Measurements from ENCODE around the gene AFF4.

The AFF4 gene

DNA sequence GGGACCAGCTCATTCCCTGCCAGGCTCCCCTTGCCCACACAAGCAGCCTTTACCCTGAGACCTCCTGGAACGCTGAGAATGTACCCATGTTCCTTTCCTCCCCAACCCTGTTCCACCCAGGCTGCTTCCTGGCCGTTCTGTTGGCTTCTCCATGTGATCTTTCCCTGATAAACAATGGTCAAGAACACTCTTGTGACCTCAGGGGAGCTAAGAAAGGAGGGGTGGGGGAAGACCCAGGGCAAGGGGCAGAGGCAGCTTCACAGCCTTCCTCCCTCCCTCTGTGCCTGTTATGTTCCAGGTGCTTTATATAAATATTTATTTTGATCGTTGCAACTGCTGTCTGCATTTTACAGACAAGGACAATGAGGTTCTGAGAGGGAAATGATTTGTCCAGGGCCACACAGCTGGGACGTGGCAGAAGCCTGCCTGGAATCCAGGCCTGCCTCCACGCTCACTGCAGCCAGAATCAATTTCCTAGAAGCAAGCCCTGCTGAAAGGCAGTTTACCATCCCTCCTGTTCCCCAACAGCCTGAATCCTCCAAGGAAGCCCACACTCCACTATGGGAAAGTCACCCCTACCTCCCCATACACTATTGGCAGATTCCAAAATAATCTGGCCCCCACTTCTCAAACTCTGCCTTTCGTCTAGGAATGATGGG is 136.9 kb downstream of the AFF4 start:
- TF ChIP-seq, protein P1, sequence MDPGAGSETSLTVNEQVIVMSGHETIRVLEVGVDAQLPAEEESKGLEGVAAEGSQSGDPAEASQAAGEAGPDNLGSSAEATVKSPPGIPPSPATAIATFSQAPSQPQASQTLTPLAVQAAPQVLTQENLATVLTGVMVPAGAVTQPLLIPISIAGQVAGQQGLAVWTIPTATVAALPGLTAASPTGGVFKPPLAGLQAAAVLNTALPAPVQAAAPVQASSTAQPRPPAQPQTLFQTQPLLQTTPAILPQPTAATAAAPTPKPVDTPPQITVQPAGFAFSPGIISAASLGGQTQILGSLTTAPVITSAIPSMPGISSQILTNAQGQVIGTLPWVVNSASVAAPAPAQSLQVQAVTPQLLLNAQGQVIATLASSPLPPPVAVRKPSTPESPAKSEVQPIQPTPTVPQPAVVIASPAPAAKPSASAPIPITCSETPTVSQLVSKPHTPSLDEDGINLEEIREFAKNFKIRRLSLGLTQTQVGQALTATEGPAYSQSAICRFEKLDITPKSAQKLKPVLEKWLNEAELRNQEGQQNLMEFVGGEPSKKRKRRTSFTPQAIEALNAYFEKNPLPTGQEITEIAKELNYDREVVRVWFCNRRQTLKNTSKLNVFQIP (CRISPR knock-in tag; IDR thresholded peaks at IDR 0.05; ENCODE audit: borderline replicate concordance, low read depth): no peak
- TF ChIP-seq SNAI2 (CRISPR knock-in tag; IDR thresholded peaks at IDR 0.05): no peak
- ATAC-seq: no peak

DNA sequence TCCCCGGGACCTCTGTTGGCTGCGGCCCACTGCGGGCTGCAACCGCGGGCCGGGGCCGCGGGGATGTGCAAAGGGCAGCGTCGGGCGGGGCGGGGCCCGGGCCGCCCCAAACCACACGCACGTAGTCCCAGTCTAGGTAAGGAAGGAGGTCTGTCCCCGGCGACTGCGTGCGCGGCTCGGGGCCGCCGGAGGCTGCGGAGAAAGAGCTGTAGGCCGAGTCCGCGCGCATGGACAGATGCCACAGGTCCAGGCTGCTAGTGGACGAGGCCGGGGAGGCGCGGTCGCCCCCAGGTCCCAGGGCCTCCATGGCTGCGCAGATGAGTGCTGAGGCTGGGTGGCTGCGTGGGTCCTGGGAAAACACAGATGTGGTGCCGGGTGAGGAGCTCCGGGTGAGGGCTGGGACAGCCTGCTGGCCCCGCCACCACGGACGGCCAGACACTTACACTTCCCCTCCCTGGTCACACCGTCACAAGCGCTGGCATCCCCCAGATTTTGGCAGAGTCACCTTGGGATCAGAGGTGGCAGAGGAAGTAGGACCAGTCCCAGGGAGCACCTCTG is 137.5 kb downstream of the AFF4 start:
- ATAC-seq: no peak
- TF ChIP-seq, protein P2, sequence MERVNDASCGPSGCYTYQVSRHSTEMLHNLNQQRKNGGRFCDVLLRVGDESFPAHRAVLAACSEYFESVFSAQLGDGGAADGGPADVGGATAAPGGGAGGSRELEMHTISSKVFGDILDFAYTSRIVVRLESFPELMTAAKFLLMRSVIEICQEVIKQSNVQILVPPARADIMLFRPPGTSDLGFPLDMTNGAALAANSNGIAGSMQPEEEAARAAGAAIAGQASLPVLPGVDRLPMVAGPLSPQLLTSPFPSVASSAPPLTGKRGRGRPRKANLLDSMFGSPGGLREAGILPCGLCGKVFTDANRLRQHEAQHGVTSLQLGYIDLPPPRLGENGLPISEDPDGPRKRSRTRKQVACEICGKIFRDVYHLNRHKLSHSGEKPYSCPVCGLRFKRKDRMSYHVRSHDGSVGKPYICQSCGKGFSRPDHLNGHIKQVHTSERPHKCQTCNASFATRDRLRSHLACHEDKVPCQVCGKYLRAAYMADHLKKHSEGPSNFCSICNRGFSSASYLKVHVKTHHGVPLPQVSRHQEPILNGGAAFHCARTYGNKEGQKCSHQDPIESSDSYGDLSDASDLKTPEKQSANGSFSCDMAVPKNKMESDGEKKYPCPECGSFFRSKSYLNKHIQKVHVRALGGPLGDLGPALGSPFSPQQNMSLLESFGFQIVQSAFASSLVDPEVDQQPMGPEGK (CRISPR knock-in tag; IDR thresholded peaks at IDR 0.05; ENCODE audit: borderline replicate concordance): no peak
- no peak for TF ChIP-seq ZC3H10 (CRISPR knock-in tag; IDR thresholded peaks at IDR 0.05)
- no peak for TF ChIP-seq BACH2 (CRISPR knock-in tag; IDR thresholded peaks at IDR 0.05; ENCODE audit: borderline replicate concordance)
- TF ChIP-seq RARB (CRISPR knock-in tag; IDR thresholded peaks at IDR 0.05): no peak
